Heart left ventricle (tissue), 13 donors: Measurements from ENCODE around the gene LAMC1.

Source experiments
- POLR2A ChIP-seq, 2 donors: fragments of 450-650 bp; IDR thresholded peaks; one replicate each; pipeline ENCODE4 v1.6.1; 2017; ENCODE audit warnings: antibody characterized with exemption in 2 of 2, mild to moderate bottlenecking in 2 of 2, moderate library complexity in 2 of 2
- TF ChIP-seq, protein P1 (sequence below), 12 donors: fragments of 200-600 bp; sonication (generic) in 4 of 12; IDR thresholded peaks; one replicate each; pipeline versions ENCODE4 v1.5.0 to v1.8.0; 2018 to 2022; ENCODE audit warnings: antibody characterized with exemption in 12 of 12, mild to moderate bottlenecking in 5 of 12
- donor health status: ischemic (EF 13 %, LVEDD 7.1; RV severe dilation, severe dysfunction).
- donor health status: DM: no; HTN: yes; CAD: no.
- donor health status: DM: no; HTN: no; CAD: no.
- donor health status: ischemic (EF 25% LVEDD 6.9; RV normal size, moderate dysfunction).
- donor health status: ischemic (EF 25% LVEDD 5.7; RV mildly dilated, moderate dysfunction).
- donor health status: ischemic (EF 35%, LVEDD 5.7; RV mildly dilated, moderate dysfunction).
- donor health status: nonischemic (EF 11% LVEDD 7.7; RV severe dilation, severe dysfunction).
- donor health status: DM: yes; HTN: yes; CAD: no.
- donor health status: PGD.
- donor health status: ischemic (EF 29% LVEDD 5.4; RV normal size, mild dysfunction).
- donor health status: nonischemic (EF 23%, LVEDD 6.1; RV moderate dilation, normal function).

DNA sequence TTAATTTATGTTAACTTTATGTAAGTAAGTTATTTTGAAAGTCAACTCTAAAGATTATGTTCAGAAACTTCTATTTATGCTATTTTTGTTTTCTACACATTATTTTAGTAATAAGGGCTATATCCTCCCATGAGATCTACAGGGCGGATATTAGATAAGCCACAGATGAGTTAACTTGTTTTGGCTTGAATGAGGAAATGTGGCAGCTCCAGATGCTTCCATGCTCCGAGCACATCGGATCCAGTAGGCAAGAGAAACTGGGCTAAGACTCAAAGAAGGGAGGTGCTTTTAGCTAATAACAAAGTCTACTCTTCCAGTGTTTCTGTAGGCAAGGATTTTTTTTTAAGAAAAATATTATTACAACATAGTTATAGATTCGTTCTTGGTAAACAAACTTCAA, 20.0 kb upstream of the LAMC1 start:
- no peak for TF ChIP-seq POLR2A (IDR thresholded peaks at IDR 0.05)
- TF ChIP-seq, protein P1, sequence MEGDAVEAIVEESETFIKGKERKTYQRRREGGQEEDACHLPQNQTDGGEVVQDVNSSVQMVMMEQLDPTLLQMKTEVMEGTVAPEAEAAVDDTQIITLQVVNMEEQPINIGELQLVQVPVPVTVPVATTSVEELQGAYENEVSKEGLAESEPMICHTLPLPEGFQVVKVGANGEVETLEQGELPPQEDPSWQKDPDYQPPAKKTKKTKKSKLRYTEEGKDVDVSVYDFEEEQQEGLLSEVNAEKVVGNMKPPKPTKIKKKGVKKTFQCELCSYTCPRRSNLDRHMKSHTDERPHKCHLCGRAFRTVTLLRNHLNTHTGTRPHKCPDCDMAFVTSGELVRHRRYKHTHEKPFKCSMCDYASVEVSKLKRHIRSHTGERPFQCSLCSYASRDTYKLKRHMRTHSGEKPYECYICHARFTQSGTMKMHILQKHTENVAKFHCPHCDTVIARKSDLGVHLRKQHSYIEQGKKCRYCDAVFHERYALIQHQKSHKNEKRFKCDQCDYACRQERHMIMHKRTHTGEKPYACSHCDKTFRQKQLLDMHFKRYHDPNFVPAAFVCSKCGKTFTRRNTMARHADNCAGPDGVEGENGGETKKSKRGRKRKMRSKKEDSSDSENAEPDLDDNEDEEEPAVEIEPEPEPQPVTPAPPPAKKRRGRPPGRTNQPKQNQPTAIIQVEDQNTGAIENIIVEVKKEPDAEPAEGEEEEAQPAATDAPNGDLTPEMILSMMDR (IDR thresholded peaks at IDR 0.05) = no peak
